Measurements from ENCODE around the gene KIF24. TPM values are rescaled to one million over a fixed set of nuclear protein-coding genes. Genes with fewer than 3 reads are reported as not detected.
A peak's percentile ranks its signal among the peaks of the same experiment; 100 is the strongest.

KIF24 gene
- polyA plus RNA-seq (2012; rRNA removed), result 1.2 and 1.4 TPM in 2 replicates
- 0.54 and 0.93 TPM in 2 replicates for polyA plus RNA-seq (2012; cell fraction: cytosol; rRNA removed)
- polyA plus RNA-seq (2012; cell fraction: nucleus; rRNA removed), result 2.2 and 3.3 TPM in 2 replicates

GRCh38 chr9:34328987-34329832, at the start of gene KIF24, which contains the start of gene NUDT2:
Gene KIF24 (minus strand): TSS chr9:34329268. CDS start chr9:34311346, 17,922 bp downstream.
Gene NUDT2 (plus strand): TSS chr9:34329569. CDS start chr9:34339040, 9,471 bp downstream.
- Histone ChIP-seq H3K4me2 (peak within 1 kb of the TSS; percentile 88), H3K9me2 (no peaks in the 10 kb centered on the region), H3K27me3 (ENCODE audit: insufficient read depth) (no peaks in the 10 kb centered on the region), H3F3A (replicated peaks; ENCODE audit: insufficient read depth) (peaks cover 6% of the 10 kb centered on the region), H3K9ac (peak within 1 kb of the TSS; percentile 98), H3K4me1 (ENCODE audit: control insufficient read depth in 1 of 2, insufficient read depth in 2 of 2, low read depth in 1 of 2, low read length in 1 of 2) (peaks cover 6 to 7% of the 10 kb centered on the region in 2 experiments), H3K9me3 (no peaks in the 10 kb centered on the region), H3K4me3 (ENCODE audit: low read depth in 2 of 2, low read length in 1 of 2) (peak within 1 kb of the TSS; percentile 92 to 93), H3K27ac (ENCODE audit: low read depth in 2 of 2, low read length in 1 of 2) (peak within 1 kb of the TSS; percentile 90 to 95), H3K79me2 (ENCODE audit: insufficient read depth) (peaks cover 68% of the 10 kb centered on the region), H3K36me3 (replicated peaks in 1 of 2; ENCODE audit: control insufficient read depth in 1 of 2, insufficient read depth in 2 of 2, low read length in 1 of 2) (no peaks in the 10 kb centered on the region), H4K20me1 (ENCODE audit: insufficient read depth) (no peaks in the 10 kb centered on the region; the same call in 1 of the 2 replicates), H2AFZ (ENCODE audit: low read depth) (peak within 1 kb of the TSS; percentile 90)
- ChIA-PET CTCF (no interaction called here), POLR2A (no interaction called here)
- under 1% methylated on average over 26 of the region's 64 CpGs for WGBS (ENCODE audit: low lambda C conversion rate)
- DNase-seq, result peak; percentile 93
- TF ChIP-seq USF1 (IDR thresholded peaks at IDR 0.05; ENCODE audit: borderline replicate concordance, low read depth) (no peak), TCF12 (IDR thresholded peaks at IDR 0.05) (no peak), NRF1 (IDR thresholded peaks at IDR 0.05; ENCODE audit: low read depth, low read length) (peak; percentile 5; the same call in 1 of the 2 replicates), POLR2AphosphoS5 (IDR thresholded peaks at IDR 0.05; ENCODE audit: low read depth, low read length) (peak; percentile 96), RCOR1 (IDR thresholded peaks at IDR 0.05; ENCODE audit: low read length) (no peak), TAF1 (IDR thresholded peaks at IDR 0.05; ENCODE audit: borderline replicate concordance, low read depth, low read length) (peak; percentile 94), GATA2 (CRISPR knock-in tag; IDR thresholded peaks at IDR 0.05) (no peak), EP300 (IDR thresholded peaks at IDR 0.05; ENCODE audit: borderline replicate concordance in 1 of 2, low read depth in 1 of 2, low read length in 1 of 2) (no peak), FOXJ3 (CRISPR knock-in tag; IDR thresholded peaks at IDR 0.05) (no peak), CTCF (IDR thresholded peaks at IDR 0.05) (no peak), MEF2A (IDR thresholded peaks at IDR 0.05; ENCODE audit: borderline replicate concordance, low read depth) (no peak), EZH2phosphoT487 (IDR thresholded peaks at IDR 0.05; ENCODE audit: borderline replicate concordance, low read depth) (no peak), MXI1 (IDR thresholded peaks at IDR 0.05; ENCODE audit: low read depth, low read length) (peak; percentile 94), IRF3 (IDR thresholded peaks at IDR 0.05; ENCODE audit: low read depth, low read length) (peak; percentile 58), RFX5 (IDR thresholded peaks at IDR 0.05; ENCODE audit: low read length) (peak; percentile 94), USF2 (IDR thresholded peaks at IDR 0.05; ENCODE audit: borderline replicate concordance, low read depth, low read length) (no peak), TEAD4 (IDR thresholded peaks at IDR 0.05; ENCODE audit: borderline replicate concordance, insufficient read depth) (no peak), CHD2 (IDR thresholded peaks at IDR 0.05; ENCODE audit: low read length, partially characterized antibody) (peak; percentile 99), FOXM1 (IDR thresholded peaks at IDR 0.05; ENCODE audit: low read depth) (peak; percentile 15; the same call in 1 of the 2 replicates), REST (IDR thresholded peaks at IDR 0.05; ENCODE audit: low read depth, low read length) (0 out of 2 replicates have a peak, but pooled peaks have one; percentile 56), PBX3 (IDR thresholded peaks at IDR 0.05) (peak; percentile 88), SMC3 (IDR thresholded peaks at IDR 0.05; ENCODE audit: low read depth, low read length) (no peak)
